Posterior cingulate gyrus (tissue), 11 donors: ENCODE data around the gene DDX56.
A peak's percentile ranks its signal among the peaks of the same experiment; 100 is the strongest.

Experiments
- DNase-seq, 10 donors: peaks; one replicate each; pipeline versions ENCODE4 v3.0.0 to v3.0.0-alpha.2; 2020 to 2021; ENCODE audit warnings: mixed read lengths in 3 of 10
- intact Hi-C: fragments of 100-400 bp; cut with DNase I; formaldehyde crosslinking; loops from one replicate; pipeline ENCODE4 v1.15.1; 2023

Gene DDX56

GRCh38 chr7:44573464-44574286, at the start of gene DDX56:
Gene DDX56 (minus strand): TSS chr7:44573908. CDS start chr7:44573895, 13 bp downstream.
- intact Hi-C loops, result loop anchor here (5.0 kb wide), 1 partner anchor 81 kb away; the partner anchor contains the start of gene NUDCD3
- DNase-seq, result peak; percentile 91 to 99 (median 96)

GRCh38 chr7:44622342-44623151, 48.8 kb upstream of the DDX56 start:
- no peak for DNase-seq
- intact Hi-C loops, result no loop called here

GRCh38 chr7:44621750-44622103, 48.0 kb upstream of the DDX56 start:
- peak in 1 of 10 donors; percentile 15 for DNase-seq
- intact Hi-C loops, result no loop called here

GRCh38 chr7:44621034-44621749, 47.5 kb upstream of the DDX56 start:
- intact Hi-C loops, result no loop called here
- DNase-seq, result peak in 1 of 10 donors; percentile 24

GRCh38 chr7:44618753-44619152, 45.0 kb upstream of the DDX56 start:
- intact Hi-C loops, result no loop called here
- DNase-seq, result peak in 1 of 10 donors; percentile 6

GRCh38 chr7:44618045-44618444, 44.3 kb upstream of the DDX56 start:
- intact Hi-C loops, result no loop called here
- no peak for DNase-seq

GRCh38 chr7:44617225-44617890, 43.6 kb upstream of the DDX56 start:
- DNase-seq, result no peak
- intact Hi-C loops, result no loop called here

- DNase-seq, result no peak
- intact Hi-C loops, result no loop called here
Measured at GRCh38 chr7:44616545-44616944, 42.8 kb upstream of the DDX56 start.

- no peak for DNase-seq
- intact Hi-C loops, result no loop called here
Measured at GRCh38 chr7:44615793-44616192, 42.1 kb upstream of the DDX56 start.

GRCh38 chr7:44615149-44615611, 41.5 kb upstream of the DDX56 start:
- no peak for DNase-seq
- intact Hi-C loops, result no loop called here

- intact Hi-C loops, result loop anchor here (5.0 kb wide), 2 partner anchors 187 to 237 kb away; partner anchors contain the start of genes H2AZ2 and PPIA
- no peak for DNase-seq
Measured at GRCh38 chr7:44609829-44610228, 36.1 kb upstream of the DDX56 start.

GRCh38 chr7:44608916-44609648, 35.4 kb upstream of the DDX56 start:
- no peak for DNase-seq
- intact Hi-C loops, result loop anchor here (5.0 kb wide), 2 partner anchors 188 to 238 kb away; partner anchors contain the start of genes H2AZ2 and PPIA

- DNase-seq, result no peak
- intact Hi-C loops, result loop anchor here (2.0 to 5.0 kb wide), 3 partner anchors 141 to 240 kb away; partner anchors contain the start of genes H2AZ2, PPIA and ZMIZ2
Measured at GRCh38 chr7:44607141-44608068, 33.7 kb upstream of the DDX56 start.

- intact Hi-C loops, result loop anchor here (2.0 to 5.0 kb wide), 3 partner anchors 142 to 241 kb away; partner anchors contain the start of genes H2AZ2, PPIA and ZMIZ2
Measured at GRCh38 chr7:44606341-44607140, 32.8 kb upstream of the DDX56 start, which contains the start of gene OGDH. Gene OGDH (plus strand): TSS chr7:44606627. CDS start chr7:44624344, 17,717 bp downstream.

GRCh38 chr7:44604941-44605340, 31.2 kb upstream of the DDX56 start:
- intact Hi-C loops, result loop anchor here (5.0 kb wide), 2 partner anchors 192 to 242 kb away; partner anchors contain the start of genes H2AZ2 and PPIA
- DNase-seq, result no peak

More at GRCh38 chr7:44606341-44607140, 32.8 kb upstream of the DDX56 start, which contains the start of gene OGDH:
- peak; percentile 98 to 100 (median 99) for DNase-seq

GRCh38 chr7:44603193-44603592, 29.5 kb upstream of the DDX56 start:
- intact Hi-C loops, result no loop called here
- no peak for DNase-seq

GRCh38 chr7:44602576-44602910, 28.8 kb upstream of the DDX56 start:
- no peak for DNase-seq
- intact Hi-C loops, result no loop called here
